GM10248 (cell line): ENCODE measurements around the gene HSPG2.

ENCODE experiments used
- CTCF ChIA-PET: fragments of 300-600 bp; sonication (Branson Sonifier 250); formaldehyde crosslinking; extraction: SDS; loops from one replicate; lab custom pipeline; 2021; ENCODE audit warnings: antibody characterized with exemption; lab: Yijun Ruan, JAX
- POLR2A ChIA-PET: fragments of 350-650 bp; sonication (Branson Sonifier 250); formaldehyde crosslinking; extraction: SDS; loops from one replicate; lab custom pipeline; 2020; ENCODE audit warnings: antibody characterized with exemption; lab: Yijun Ruan, JAX
- DNase-seq: peaks from one replicate; pipeline ENCODE4 v3.0.0; 2012; ENCODE audit errors: extremely low spot score
- TF ChIP-seq, protein P1 (sequence below): IDR thresholded peaks from 2 replicates; pipeline ENCODE4 v1.5.1; 2012; ENCODE audit warnings: mild to moderate bottlenecking, low read depth; ENCODE audit errors: extremely low read depth, missing control alignments, control extremely low read depth

Gene HSPG2

DNA sequence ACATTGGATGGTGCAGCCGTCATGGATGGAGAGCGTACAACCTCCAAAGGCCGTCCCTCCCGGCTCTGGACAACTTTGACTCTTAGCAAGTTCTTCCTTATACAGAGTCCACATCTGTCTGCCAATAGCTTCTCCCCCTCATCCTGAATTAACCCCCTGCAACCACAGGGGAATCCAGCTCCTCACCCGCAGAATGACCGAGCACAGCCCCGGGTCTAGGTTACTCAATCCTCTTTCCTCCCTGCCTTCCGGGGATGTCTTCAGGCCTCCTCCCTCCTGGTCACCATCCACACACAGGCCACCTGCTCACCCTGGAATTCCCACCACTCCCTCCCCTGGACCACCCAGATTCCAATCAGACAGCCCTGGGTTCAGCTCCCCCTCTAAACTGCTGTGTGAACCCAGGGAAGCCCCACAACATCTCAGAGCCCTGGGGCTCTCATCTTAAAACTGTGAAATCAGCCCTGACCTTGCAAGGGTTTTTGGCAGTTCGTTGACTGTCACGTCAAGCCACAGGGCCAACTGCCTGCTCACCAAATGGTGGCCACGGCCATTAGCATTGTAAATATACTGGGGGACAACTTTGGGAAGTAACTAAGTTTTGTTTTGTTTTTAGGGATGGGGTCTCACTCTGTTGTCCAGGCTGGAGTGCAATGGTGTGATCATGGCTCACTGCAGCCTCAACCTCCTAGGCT lies 54.2 kb downstream of the HSPG2 start:
- TF ChIP-seq, protein P1, sequence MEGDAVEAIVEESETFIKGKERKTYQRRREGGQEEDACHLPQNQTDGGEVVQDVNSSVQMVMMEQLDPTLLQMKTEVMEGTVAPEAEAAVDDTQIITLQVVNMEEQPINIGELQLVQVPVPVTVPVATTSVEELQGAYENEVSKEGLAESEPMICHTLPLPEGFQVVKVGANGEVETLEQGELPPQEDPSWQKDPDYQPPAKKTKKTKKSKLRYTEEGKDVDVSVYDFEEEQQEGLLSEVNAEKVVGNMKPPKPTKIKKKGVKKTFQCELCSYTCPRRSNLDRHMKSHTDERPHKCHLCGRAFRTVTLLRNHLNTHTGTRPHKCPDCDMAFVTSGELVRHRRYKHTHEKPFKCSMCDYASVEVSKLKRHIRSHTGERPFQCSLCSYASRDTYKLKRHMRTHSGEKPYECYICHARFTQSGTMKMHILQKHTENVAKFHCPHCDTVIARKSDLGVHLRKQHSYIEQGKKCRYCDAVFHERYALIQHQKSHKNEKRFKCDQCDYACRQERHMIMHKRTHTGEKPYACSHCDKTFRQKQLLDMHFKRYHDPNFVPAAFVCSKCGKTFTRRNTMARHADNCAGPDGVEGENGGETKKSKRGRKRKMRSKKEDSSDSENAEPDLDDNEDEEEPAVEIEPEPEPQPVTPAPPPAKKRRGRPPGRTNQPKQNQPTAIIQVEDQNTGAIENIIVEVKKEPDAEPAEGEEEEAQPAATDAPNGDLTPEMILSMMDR: no peak
- POLR2A ChIA-PET: no interaction called here
- CTCF ChIA-PET: interaction anchor here (0.7 to 1.6 kb wide), 5 partner anchors 11 to 27 kb away, joined by 3 to 5 read pairs (median 4); no protein-coding TSS in a partner anchor

GRCh38 chr1:21881250-21881649 lies 55.9 kb downstream of the HSPG2 start:
- ChIA-PET POLR2A (no interaction called here), CTCF (interaction anchor here (1.2 to 1.6 kb wide), 3 partner anchors 10 to 22 kb away, joined by 4 to 5 read pairs (median 4); no protein-coding TSS in a partner anchor)
- TF ChIP-seq, protein P1: no peak
- DNase-seq: no peak

More for the DNA sequence above, 54.2 kb downstream of the HSPG2 start:
- DNase-seq: no peak

DNA sequence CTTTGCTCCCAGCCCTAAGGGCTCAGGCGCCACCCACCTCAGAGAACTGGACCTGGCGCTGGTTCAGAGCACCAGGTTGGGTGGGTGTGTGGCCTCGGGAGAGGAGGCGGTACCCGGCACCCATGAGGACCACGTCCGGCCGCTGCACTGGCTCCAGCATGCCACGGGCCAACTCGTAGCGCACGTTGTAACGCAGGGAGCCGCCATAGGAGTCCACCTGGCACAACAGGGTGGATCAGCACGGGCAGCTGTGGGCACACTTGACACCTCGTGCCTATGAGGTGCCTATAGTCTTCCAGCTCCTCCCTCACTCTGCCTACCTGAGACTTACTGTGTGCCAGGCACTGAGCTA lies 56.5 kb downstream of the HSPG2 start:
- CTCF ChIA-PET: no interaction called here
- POLR2A ChIA-PET: no interaction called here
- TF ChIP-seq, protein P1: no peak
- DNase-seq: no peak

DNA sequence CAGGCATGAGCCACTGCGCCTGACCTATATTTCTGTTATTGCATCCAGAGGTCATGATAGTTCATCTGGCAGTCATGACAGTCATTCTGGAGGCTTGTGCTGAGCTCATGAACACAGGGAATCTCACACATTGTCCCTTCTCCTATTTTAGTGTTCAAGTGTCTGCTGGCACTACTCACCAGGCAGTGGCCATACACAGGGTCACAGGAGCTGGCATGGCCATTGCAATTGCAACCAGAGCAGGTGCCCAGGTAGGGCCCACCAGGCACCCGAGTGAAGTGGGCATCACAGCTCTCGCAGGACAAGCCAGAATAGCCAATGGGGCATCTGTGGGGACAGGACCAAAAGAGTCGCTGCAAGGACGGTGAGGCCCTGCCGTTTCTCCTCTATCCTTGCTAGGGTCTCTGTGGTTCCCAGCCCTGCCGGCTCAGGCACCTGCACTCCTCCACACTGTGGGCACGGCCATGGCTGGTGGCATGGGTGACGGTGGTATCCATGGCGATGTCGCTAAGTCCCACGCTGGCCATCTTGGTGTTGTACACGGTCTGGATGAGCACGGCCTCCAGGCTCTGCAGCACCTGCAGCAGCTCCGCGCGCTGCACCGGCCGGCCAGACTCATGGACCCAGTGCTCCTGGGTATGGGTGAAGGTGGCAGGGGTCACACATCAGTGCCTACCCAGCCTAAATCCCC lies 57.0 kb downstream of the HSPG2 start:
- POLR2A ChIA-PET: no interaction called here
- TF ChIP-seq, protein P1: no peak
- CTCF ChIA-PET: no interaction called here
- DNase-seq: no peak

DNA sequence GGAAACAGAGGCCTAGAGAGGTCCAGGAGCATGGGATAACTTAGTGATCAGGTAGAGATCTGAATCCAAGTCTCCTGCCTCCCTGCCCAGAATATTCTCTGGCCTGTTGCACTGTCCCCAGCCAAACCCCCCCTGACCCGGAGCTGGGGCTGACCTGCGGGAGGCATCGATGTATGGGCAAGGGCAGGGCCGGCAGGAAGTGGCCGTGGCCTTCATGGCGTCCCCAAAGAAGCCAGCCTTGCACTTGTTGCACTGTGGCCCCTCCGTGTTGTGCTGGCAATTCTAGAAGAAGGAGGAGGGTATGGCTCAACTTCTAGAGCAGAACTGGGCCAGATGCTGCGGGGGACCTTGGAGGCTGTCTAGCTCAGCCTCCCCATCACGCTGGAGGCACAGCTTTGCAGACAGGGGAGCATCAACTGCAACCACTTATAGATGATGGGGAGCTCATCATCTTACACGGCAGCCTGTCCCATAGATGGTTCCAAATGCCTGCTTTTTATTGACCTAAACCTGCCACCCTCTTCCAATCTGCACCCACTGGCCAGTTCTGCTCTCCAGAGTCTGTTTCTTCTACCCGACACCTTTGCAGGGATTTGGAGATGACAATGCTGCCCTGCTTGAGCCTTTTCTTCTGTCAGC lies 58.2 kb downstream of the HSPG2 start:
- POLR2A ChIA-PET: no interaction called here
- TF ChIP-seq, protein P1: no peak

GRCh38 chr1:21878009-21878773 lies 58.9 kb downstream of the HSPG2 start:
- DNase-seq: no peak
- TF ChIP-seq, protein P1: no peak
- ChIA-PET POLR2A (no interaction called here), CTCF (no interaction called here)

More for the DNA sequence above, 58.2 kb downstream of the HSPG2 start:
- no peak for DNase-seq
- CTCF ChIA-PET: no interaction called here
